Neural progenitor cell (in vitro differentiated cells): ENCODE measurements around the gene CSTA.

Experiments
- EZH2 ChIP-seq: fragments of 200-600 bp; sonication (generic); IDR thresholded peaks from 2 replicates; pipeline ENCODE4 v1.6.1; 2017; ENCODE audit warnings: antibody characterized with exemption, mild to moderate bottlenecking, moderate library complexity
- TF ChIP-seq, protein P1 (sequence below): fragments of 200-600 bp; sonication (generic); IDR thresholded peaks from 2 replicates; pipeline ENCODE4 v1.5.1; 2017; ENCODE audit warnings: antibody characterized with exemption, mild to moderate bottlenecking

DNA sequence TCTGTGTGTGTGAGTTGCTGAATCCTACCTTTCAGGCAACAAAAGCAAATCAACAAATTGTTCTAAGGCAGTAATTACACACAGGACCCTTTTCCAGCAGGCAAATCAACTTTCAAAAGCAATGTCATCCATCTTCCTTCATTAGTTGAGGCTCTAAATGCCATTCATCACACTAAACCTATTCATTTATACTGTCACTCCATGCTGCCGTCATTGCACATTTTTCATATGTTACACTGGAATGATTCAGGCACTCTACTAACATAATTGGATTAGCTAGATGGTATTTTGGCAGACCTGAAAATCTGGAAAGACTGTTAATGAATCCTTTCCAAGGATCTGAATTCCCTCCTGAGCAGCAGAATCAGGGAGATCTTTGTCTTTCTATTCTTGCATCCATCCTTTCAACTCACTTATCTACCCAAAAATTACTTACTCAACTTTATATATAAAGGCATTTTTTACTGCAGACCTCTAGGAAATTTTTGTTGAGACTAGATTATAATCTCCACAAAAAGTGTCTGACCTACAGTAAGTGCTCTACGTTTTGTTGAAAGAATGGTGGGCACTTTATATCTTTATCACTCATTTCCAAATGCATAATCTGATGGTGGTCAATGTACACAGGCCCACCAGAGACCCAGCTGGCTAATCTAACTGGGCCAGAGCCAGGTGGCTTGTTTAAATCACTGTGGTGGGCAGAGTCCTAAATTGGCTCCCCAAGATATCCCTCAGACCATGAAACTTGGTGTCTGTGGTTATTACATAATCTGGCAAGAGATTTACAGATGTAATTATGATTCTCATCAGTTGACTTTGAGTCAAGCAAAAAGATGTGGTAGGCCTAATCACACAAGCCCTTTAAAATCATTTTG lies 33.0 kb downstream of the CSTA start:
- TF ChIP-seq, protein P1, sequence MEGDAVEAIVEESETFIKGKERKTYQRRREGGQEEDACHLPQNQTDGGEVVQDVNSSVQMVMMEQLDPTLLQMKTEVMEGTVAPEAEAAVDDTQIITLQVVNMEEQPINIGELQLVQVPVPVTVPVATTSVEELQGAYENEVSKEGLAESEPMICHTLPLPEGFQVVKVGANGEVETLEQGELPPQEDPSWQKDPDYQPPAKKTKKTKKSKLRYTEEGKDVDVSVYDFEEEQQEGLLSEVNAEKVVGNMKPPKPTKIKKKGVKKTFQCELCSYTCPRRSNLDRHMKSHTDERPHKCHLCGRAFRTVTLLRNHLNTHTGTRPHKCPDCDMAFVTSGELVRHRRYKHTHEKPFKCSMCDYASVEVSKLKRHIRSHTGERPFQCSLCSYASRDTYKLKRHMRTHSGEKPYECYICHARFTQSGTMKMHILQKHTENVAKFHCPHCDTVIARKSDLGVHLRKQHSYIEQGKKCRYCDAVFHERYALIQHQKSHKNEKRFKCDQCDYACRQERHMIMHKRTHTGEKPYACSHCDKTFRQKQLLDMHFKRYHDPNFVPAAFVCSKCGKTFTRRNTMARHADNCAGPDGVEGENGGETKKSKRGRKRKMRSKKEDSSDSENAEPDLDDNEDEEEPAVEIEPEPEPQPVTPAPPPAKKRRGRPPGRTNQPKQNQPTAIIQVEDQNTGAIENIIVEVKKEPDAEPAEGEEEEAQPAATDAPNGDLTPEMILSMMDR, result no peak
- TF ChIP-seq EZH2, result no peak
